GM18505 (cell line): Measurements from ENCODE around the gene NTMT1.

Source experiments
- ATAC-seq: cut with Tn5 transposase; IDR thresholded peaks from one replicate; pipeline ENCODE4 v1.9.1; 2021; ENCODE audit not compliant: unreplicated experiment
- POLR2A ChIP-seq: IDR thresholded peaks from 4 replicates; pipeline ENCODE4 v1.6.1; 2011; ENCODE audit warnings: borderline replicate concordance; ENCODE audit not compliant: insufficient read depth, insufficient read length; ENCODE audit errors: extremely low read depth

Gene NTMT1, protein sequence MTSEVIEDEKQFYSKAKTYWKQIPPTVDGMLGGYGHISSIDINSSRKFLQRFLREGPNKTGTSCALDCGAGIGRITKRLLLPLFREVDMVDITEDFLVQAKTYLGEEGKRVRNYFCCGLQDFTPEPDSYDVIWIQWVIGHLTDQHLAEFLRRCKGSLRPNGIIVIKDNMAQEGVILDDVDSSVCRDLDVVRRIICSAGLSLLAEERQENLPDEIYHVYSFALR

DNA sequence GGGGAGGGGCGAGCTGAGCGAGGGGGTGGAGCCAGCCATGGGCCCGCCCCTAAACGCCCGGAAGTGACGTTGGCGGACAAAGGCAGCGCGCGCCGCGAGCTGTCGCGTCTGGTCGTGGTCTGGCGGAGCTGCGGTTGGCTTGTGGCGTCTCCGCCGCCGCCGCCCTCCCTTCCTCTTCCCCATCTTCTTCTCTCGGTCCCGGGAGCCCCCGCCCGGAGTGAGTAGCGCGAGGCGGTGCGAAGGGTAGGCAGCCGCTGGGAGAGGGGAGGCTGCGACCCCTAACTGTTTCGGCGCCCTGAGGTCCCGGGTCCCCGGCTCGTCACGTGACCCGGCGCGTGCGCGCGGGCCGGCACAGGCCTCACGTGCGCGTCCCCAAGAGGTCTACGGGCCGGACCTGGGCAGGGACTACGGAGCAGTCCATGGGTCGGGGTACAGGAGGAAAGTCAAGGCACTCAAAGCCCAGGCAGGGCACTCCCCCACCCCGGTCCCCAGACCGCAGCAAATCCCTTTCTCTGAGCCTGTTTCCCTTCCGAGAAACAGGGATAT lies at the start of gene NTMT1:
TSS of gene NTMT1 (plus strand) at position 85 of the 546 bp plus-strand sequence. CDS start 6,541 bp downstream, outside the sequence.
- ATAC-seq, result peak; percentile 74
- TF ChIP-seq POLR2A, result peak; percentile 92

DNA sequence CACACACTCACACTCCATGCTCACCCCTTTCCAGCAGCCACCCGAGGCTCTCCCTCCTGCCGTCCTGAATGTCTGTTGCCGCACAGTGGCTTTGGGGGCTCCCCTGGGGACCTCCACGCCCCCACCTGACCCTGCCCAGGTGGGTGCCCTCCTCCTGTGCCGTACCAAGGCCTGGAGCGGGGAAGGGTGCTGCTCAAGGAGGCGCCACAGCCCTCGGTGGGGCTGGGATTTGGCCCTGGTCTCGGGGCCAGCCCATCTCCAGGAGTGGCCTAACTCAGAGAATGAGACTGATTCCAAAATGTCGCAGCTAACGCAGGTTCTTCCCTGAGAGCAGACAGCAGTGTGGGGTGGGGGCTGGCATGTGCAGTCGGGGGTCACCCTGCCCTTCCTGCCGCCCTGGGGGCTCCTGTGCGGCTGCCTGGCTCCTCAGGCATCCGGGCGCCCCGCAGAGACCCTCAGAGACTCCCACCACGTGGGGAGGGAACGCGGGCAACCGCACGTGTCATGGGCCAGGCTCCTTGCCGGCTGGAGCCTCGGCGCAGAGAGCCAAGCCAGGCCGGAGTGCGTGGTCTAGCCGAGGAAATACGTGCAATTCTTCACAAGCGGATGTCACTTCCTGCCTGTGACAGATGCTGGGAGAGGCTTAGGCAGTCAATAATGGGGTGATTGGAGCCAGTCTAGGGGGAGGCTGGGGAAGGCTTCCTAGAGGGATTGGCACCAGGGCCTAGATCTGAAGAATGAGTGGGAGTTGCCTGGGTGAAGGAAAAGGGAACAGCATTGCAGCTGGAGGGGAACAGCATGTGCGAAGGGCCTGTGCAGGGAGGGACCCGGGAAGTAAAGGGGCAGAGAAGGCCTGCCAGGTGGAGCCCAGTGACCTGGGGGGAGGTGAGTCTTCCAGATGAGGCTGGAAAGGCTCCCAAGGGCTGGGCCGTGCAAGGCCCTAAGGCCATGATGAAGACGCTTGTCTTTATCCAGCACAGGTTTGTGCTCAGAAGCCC lies 49.1 kb upstream of the NTMT1 start:
- no peak for TF ChIP-seq POLR2A
- ATAC-seq, result no peak

DNA sequence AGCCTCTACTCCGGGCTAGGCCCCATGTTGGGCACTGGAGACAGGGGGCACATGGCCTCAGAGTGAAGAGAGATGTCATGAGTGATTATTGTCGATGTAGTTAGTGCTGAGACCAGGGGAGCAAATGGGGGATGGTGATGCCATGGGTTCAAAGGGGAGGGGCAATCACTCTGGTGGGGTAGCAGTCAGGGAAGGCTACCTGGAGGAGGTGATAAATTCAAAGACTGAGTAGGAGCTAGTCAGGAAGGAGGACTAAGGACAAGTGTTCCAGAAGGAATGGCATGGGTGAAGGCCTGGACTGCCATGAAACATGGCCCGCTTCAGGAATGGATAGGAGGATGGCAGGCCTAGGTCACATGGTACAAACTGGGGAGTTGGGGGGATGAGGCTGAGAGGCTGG lies 46.7 kb upstream of the NTMT1 start:
- TF ChIP-seq POLR2A, result no peak
- ATAC-seq, result no peak

DNA sequence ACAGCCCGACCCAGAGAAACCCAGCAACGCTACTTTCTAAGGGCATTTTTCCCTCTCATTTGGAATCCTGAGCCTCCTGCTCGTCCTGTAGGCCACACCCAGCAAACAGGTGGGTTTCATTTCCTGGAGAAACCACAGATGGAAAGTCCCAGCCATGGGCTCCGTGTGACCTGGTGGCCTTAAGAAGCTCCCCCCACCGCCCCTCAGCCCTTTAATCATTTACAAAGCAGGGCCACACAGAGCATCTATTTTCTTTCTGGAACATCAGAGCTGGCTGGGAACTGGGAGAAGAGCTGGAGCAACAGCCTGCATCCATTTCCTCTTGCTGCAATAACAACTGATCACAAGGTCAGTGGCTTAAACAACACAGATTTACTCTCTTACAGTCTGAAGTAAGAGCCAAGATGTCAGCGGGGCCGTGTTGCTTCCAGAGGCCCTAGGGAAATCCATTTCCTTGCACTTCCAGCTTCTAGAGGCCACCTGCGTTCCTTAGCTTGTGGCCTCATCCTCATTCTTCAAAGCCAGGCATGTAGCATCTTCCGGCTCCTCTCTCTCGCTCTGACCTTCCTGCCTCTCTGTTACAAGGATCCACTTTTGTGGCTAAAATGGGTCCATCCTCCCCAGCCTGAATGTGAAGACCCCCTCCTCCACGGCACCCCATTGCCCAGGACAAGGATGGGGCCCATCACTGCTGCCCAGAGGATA lies 45.6 kb upstream of the NTMT1 start:
- ATAC-seq, result no peak

DNA sequence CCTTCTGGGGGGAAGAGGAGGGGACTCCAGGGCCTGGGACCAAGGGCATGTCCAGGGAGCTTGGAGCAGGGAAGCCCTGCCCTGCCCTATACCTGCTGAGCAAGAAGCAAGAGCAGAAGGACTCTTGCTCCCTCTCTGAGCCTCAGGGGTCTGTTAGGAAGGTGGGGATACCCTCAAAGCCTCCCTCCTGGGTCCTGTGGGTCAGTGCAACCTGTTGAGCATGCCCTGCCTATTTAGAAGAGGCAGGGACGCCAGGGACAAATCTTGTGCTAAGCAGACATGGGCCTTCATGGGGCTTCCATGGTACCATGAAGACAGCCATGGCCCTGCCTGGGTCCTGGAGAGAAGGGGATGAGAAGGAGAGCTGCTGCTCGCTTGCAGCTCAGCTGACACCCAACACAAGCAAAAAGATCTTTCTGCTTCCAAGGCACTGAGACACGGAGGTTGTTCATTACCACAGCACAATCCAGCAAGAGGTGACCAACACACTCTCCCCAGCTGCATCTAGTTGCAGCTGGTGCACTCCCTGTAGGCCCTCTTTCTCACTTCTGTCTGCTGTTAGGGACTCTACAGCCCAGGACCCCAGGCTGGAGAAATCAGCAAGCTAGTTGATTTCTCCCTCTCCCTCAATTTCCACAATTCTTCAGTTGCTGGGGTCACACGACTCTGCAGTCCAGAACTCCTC lies 44.3 kb upstream of the NTMT1 start:
- no peak for ATAC-seq
- no peak for TF ChIP-seq POLR2A

More for the DNA sequence above, 45.6 kb upstream of the NTMT1 start:
- TF ChIP-seq POLR2A, result no peak

DNA sequence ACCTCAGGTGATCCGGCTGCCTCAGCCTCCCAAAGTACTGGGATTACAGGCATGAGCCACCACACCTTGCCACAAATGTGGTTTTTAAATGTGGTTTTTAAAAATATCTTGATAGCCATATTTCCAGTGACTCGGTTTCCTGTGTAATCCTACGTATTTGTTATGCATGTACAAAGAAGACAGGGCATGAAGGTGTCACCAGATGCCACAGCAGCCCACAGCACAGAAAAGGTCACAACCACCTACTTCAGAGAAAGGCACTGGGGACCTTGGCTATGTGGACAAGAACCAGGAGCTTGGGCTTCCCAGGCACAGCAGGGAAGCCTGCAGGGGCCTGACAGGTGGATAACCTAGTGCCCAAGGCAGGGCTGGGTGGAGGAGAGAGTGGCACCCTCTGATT lies 43.1 kb upstream of the NTMT1 start:
- ATAC-seq, result no peak
- no peak for TF ChIP-seq POLR2A

DNA sequence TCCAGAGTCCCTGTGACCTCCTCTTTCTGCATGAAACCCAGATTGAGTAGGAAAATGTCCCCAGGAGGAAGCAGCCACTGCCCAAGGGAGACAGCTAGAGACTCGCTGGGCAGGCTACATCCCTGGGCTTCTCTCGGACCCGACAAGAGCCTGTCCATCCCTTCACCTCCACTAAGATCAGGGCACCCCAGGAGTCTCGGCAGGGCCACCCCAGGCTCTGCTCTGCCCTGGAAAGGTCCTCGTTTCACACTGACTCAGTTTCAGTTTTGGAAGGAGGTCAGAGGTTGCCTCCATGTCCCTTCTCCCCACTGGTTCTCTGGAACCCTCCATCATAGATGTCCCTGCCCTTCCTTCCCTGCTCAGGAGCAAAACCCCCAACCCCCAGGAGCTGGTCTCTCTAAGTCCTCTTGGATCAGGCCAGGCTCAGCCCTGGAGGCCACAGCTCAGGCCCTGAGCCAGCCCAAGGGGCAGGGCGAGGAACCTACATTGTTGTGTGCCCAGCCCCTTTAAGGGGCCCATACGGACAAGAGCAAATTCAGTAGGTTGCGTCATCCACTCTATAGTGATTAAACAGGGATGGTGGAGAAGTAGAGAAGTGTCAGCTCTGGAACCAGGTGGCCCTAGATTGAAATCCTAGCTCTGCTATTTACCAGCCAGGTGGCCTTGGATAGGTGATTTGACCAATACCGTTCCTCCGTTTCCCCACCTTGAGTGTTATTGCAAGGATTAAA lies 42.5 kb upstream of the NTMT1 start:
- no peak for ATAC-seq
- no peak for TF ChIP-seq POLR2A

DNA sequence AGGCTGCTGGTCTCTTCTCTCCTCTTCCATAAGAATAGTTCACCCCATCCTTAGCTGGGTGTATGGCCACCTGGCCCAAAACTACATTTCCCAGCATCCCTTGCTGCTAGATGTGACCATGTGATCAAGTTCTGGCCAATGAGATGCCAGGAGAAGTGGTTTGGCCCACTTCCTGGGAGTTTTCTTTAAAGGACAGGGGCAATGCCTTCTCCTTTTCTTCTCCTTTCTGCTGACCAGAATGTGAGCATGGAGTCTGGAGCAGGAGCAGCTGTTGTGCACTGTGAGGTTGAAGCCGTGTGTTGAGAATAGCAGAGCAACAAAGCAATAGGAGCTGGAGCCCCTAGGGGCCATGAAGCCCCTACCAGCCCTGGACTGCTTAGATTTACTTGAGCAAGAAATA lies 41.8 kb upstream of the NTMT1 start:
- TF ChIP-seq POLR2A, result no peak
- ATAC-seq, result no peak

DNA sequence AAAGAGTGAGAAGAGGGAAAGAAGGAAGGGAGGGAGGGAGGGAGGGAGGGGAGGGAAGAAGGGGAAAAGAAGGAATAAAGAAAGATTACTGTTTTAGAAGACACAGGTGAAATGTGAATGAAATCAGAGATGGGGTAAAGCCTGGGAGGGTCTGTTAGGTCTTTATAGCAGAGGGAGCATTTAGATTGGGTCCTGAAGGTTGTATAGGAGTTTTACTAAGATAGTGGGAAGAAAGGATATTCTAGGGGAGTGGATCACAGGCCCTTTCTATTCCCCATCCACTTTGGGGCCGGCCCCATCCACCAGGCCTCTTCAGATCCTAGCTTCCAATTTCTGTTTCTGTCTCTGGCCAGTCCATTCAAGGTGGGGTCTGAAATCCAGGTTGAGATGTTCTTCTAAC lies 40.6 kb upstream of the NTMT1 start:
- no peak for TF ChIP-seq POLR2A
- ATAC-seq, result no peak

DNA sequence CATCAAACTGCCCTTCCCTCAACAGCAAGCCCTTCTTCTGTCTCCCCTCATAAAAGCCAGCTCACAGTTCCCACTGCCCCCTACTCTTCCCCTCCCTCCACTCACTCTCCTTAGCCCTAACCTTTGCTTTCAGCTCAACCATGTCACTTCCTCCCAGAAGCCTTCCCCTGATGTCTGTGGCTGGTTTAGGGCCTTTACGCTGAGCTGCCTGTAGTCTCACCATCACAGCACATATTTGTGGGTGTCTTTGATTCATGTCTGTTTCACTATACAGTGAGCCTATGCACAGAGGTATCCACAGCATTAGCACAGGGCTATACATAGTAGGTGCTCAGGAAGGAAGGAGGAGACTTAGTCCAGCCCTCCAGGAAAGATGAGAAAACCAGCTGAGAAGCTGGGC lies 39.7 kb upstream of the NTMT1 start:
- no peak for ATAC-seq
- no peak for TF ChIP-seq POLR2A

DNA sequence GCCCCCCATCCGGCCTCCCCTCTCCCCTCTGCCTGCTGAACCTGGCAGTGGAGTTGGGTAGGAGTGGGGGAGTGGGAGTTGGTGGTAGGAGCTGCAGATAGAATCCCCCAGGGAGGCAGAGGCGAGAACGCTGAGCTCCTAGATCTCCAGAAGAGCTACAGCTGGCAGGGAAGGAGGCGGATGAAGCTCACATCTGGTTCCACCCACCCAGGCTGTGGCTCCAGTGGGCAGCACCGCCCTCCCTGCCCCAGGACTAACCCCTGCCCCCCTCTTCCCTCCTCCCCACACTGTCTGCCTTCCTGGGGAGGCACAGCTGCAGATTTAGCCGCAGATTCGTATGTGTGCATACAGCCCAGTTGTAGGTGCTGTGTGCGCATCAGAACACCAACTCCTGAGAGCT lies 39.3 kb upstream of the NTMT1 start:
- TF ChIP-seq POLR2A, result no peak
- no peak for ATAC-seq
